NCI-H510A (cell line): Measurements from ENCODE around the gene SLC2A13.
"Not testable (repeated sequence)": the region's sequence is repeated elsewhere in the genome, so short reads cannot be mapped to it uniquely, and the experiment has no call there.

Source experiments
- DNase-seq: peaks from one replicate; lab custom pipeline; 2025; lab: John Stamatoyannopoulos, UW

Gene SLC2A13

DNA sequence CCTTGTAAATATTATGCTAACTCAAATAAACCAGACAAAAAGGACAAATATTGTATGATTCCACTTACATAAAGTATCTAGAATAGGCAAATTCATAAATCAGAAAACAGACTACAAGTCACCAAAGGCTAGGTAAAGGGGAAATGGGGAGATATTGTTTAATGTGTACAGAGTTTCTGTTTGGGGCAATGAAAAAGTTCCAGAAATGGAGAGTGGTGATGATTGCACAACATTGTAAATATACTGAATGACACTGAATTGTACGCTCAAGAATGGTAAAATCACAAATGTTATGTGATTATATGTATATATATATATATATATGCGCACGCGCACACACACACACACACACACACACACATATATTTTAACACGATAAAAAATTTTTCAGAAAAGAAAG is 182.5 kb downstream of the SLC2A13 start:
- DNase-seq = no peak

DNA sequence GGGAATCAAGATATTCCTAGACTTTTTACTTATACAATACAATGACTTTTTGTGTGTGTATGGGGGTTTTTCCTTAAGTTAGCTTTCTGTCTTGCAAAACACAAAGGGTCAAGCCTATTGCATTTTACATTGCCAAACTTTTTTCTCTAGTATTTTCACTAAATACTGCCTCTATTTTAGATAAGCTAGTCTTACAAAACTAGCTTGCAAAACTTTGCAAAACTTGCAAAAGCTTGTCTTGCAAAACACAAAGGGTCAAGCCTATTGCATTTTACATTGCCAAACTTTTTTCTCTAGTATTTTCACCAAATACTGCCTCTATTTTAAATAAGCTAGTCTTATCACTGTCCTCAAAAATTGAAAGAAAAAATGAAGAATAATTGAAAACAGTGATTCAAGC is 183.3 kb downstream of the SLC2A13 start:
- DNase-seq = not testable (repeated sequence)

DNA sequence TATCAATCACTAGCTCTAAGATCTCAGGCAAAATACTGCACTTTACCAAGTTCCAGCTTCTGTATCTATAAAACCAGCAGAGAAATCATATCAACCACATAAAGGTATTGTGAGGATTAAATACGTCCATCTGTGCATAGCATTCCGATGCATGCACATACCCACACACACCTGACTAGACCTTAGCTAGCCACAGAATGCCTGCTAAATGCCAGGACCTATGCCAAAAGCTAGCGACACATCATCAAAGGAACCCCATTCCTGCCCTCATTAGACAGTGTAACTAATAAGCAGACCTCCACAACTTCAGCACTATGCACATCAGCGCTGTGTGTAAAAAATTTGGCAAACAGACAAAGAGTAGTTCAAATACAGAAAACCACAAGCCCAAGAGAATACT is 185.2 kb downstream of the SLC2A13 start:
- DNase-seq = no peak

DNA sequence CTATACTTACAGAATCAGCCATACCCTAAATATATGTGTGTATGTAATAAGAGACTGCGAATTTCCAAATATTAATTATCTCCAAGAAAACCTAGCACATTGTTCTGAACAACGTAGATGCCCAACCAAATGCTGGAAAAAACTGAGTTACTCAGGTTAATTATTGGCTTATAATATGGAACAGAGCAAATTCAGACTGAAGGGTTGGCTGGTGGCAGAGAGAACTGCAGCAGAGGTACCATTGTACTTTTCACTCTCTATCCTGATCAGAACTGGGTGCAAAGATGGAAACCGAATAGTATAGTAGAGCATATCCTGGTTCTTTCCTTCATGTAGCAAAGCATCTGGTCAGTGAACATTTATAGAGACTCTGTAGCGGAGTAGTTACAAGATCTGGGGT is 185.7 kb downstream of the SLC2A13 start:
- no peak for DNase-seq

DNA sequence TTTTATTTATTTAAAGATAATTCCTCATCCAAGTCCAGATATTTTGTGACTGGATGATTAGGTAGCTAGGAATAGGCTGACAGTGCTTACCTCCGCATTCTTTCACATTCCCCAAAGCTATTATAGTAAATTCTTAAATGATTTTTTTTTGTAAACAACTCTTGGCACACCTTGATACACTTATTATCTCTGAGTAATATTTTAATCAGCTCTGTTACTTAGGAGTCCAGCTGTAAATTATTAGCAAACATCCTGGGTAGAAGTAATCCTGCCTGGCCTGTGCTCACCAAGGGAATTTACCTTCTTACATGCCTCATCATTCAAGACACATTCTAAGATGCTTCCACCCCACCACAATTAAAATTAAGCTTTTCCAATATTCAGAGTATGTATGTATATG is 186.1 kb downstream of the SLC2A13 start:
- DNase-seq = no peak

DNA sequence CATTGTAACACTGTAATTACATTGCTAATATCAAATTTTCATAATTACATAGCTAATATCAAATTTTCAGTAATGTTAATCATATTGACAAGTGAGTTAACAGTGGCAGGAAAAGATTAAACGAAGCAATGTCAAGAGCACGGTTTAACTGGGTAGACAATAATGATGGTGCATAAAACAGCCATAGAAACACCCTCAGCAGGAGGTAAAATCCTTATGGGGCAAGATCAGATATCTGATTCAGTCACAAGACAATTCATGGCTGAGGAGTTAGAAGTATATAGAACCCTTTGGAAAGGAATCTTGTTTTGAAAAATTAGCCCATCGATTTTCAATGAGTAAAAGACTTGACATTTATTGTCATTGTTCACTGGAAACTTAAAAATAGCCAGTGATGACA is 190.6 kb downstream of the SLC2A13 start:
- no peak for DNase-seq

DNA sequence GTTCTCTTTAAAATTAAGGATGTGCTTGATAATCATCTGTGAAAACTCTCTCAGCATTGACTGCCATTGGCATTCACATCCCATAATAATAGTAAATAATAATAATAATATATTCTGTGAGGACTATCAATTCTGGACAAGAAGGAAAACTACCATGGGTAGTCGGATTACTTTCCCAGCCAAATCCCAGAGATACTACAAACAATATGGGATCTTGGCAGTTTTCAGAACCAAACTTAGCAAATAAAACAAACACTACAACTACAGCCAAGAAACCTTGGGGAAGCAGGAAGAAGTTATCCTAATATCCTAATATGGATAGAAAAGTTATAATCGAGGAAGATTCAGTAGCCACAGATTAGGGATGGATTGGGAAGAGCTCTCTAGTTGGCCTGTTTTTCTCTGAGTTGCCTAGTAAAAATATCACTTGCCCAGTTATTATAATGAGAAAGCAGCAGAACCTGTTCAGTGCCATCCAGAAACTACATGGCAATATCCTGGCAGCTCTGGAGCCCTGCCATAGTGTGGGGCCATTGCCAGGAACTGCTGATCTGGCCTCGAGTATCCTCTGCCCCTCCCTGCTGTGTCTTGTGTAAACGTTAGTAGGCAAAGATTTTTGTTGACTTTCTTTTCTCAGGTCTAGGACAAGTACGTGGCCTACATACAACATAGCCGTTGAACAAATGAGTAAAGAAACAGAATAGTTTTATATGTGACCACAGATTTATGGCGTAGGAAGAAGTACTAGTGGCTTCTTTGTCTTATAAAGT is 193.5 kb downstream of the SLC2A13 start:
- peak; percentile 4 for DNase-seq

DNA sequence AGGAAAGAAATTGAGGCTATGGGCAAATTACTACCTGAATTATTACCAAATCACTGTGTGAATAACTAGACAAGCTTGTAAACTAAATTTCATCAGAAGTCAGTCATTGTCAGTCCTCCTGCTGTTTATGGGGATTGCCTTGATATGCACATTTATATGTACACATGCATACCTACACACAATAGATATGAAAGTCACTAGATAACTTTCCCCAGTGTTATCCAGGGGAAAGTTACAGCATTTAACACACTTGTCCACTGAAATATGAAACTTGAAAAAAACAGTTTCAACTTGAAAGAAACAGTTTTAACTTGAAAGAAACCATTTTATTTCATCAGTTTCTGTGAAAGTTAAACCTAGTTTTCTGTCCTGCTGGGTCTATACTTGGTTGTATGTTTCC is 199.6 kb downstream of the SLC2A13 start:
- no peak for DNase-seq

DNA sequence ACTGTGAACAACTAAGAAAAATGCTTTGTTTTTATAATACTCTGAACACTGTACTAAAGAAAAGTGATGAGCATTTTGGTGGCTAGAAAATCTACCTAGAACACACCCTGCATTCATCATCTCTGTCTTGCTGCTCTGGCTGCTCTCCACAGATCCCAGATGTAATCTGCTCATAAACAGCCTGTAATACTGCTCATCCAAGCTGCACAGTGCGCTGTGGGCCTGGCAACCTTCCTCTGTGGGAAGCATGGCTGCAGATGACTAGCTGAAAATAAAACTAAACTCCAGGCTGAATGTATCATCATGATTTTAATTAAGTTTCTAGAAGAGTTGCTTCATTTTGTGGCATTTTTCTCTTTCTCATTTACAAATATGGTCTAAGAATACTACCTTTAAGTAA is 200.7 kb downstream of the SLC2A13 start:
- DNase-seq = no peak

DNA sequence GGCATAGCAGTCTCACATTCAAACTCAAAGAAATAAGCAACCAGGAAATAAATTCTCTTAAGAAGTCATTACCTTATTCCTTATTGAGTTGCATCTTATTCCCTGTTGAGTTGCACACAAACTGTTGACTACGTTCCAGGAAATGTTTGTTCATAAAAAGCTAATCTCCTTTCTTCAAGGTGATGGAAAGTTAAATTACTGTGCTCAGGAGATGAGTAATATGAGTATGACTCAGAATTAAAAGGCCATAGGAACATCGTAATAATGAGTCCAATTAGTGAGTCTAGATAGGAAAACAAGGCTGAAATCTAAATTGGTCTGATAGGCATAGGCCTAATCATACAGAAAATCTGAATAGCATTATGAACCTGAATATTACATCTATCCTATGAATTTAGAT is 203.1 kb downstream of the SLC2A13 start:
- no peak for DNase-seq

DNA sequence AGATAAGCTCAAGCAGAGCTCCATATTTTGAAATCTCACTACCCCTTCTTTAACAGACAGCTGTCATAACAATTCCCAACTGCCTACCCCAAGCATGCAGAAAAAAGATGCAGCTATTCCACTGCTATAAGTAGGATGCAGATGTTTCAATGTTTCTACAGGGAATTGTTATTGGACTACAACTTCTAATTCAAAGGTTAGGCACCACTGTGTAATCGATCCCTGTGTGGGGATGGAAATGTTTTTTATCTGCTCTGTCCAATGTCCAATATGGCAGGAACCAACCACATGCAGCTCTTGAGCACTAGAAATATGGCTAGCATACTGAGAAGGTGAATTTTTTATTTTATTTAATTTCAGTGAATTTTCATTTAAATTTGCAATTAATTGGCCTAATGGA is 208.6 kb downstream of the SLC2A13 start:
- no peak for DNase-seq

DNA sequence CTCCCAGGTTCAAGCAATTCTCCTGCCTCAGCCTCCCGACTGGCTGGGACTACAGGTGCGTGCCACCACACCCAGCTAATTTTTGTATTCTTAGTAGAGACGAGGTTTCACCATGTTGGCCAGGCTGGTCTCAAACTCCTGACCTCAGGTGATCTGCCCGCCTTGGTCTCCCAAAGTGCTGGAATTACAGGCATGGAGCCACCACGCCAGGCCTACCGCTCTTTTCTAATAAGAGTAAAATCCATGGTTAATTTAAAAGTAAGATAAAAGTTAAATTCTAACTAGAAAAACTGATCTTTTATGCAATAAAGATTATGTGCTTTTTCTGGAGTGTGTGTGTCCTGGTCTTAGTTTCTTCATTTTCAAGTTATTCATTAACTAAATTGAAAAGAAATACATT is 212.5 kb downstream of the SLC2A13 start:
- DNase-seq = not testable (repeated sequence)

DNA sequence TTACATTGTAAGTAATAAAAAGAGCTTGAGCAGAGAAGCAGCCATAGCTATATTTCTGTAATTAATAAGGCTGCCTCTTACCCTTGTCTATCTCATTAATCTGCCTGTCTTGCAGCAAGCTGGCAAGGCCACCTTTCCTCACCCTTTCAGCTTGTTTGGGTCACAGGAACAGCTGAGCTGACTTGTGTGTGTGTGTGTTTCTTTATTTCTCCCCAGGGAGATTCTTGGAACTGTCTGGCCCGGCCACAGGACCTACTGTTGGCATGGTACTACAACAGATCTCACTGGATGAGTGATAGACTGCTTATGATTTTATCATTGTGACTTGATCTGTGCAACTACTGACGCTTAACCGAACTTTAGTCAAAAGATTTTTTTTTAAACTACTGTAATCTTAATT is 213.7 kb downstream of the SLC2A13 start:
- DNase-seq = no peak

DNA sequence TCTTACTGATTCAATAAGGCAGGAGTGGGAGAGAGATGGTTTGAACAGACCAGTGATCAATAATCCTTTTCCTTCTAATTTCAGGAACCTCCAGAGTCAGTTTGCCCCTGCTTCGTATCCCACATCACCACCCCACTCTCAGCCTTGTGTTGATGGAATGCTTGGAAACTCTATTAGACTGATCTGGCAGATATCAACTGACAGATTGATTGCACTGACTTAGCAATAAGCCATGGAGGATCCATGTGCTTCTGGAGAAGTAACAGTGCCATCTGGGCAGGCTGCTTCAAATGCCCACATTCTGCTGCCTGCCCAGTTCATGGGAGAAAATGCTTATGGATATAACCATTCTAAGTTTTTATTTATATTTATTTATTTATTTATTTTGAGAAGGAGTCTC is 218.0 kb downstream of the SLC2A13 start:
- DNase-seq = no peak

DNA sequence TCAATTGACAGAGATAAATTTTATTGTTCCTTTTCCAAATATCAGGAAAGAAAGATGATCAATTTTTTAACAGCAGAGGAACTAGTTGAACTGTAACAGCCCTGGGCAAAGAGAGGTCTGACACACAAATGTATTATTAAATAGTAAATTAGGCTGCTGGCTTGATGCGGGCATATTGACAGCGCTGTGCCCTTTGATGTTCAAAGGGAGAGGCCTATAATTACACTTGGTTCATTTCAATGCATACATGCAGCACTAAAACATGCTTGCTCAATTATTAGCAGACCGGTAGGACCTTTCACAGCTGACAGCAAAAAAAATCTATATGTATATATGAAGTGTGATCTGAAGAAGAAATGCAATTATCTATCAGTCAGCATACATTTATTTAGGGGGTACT is 219.8 kb downstream of the SLC2A13 start:
- no peak for DNase-seq

DNA sequence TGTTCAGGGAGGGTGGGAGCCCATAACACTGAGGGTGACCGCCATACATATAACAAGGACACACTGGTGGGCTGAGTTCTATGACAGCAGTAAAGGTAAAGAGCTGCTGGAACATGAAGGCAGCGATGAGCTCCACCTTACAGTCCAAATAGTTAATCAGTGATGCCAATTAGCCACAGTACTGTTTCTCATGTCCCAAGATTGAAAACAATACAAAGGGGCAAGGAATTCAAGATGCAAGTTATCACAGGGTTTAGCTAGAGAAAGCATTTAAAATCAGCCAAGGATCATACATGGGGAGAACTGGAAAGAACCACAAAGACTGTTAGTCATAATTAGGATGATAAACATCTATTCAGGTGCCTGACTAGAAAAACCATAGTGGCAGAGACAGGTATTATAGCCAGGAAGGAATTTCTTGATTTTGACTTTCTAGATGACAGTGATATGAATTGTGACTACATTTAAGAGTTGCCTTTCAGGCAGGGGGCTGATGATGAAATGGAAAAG is 221.2 kb downstream of the SLC2A13 start:
- no peak for DNase-seq

DNA sequence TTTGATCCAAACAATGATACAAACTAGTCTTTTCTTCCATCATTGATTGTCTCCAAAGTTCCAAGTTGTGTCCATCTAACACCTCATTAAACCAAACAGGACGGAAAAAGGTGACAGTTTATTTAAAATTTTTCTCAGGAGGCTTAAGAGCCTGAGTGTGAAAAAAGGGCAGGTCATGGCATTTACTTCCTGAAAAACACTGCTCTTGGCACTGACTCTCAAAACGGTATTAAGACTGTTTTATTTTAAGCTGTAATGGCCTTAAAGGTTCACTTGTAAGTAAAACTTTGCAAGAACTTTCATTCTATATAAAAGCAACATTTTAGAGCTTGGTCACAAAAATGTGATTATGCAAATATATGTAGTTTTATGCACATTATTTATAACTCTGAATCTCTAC is 222.5 kb downstream of the SLC2A13 start:
- no peak for DNase-seq

DNA sequence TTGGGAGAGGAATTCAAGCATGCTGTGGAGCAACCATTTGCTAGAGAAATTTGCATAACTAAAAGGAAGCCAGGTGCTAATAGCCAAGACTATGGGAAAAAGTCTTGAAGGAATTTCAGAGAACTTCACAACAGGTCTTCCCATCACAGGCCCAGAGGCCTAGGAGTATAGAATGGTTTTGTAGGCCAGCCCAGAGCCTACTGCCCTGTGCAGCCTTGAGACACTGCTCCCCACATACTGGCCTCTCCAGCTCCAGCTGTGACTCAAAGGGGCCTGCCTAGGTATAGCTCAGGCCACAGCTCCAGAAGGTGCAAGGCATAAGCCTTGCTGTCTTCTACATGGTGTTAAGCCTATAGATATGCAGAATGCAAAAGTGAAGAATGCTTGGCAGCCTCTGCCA is 227.1 kb downstream of the SLC2A13 start:
- no peak for DNase-seq

DNA sequence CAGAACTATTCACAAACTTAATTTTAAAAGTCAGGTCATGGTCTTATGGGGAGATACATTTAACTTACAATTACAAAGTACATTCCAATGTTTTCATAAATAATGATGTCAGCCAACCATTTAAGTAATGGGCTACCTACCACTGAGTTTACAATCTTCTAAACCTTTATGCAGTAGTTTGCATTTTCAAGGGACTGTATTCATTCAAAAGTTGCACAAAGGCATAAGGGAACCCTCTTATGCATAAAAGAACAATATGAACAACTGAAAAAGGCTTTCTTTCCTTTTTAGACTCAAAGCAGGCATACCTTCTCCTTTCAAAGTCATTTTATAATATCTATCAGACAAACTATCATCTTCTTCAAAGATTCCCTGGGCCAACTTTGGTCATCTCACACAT is 230.2 kb downstream of the SLC2A13 start:
- no peak for DNase-seq

DNA sequence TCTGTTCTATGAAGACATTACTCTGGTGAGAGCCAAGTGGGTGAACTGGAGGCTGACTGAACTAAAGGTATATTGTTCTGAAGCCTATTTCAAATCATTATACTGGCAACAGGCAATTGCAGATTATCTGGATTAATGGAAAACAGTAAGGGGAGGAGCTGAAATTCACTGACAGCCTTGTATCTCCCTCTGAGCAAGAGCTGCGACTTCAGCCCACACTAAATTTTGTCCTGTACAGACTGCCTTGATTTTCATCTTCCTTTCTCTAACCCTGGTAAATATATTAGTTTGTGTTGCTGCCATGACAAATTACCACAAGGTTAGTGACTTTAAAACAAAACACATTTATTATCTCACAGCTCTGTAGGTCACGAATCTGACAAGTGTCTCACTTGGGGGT is 231.1 kb downstream of the SLC2A13 start:
- no peak for DNase-seq

DNA sequence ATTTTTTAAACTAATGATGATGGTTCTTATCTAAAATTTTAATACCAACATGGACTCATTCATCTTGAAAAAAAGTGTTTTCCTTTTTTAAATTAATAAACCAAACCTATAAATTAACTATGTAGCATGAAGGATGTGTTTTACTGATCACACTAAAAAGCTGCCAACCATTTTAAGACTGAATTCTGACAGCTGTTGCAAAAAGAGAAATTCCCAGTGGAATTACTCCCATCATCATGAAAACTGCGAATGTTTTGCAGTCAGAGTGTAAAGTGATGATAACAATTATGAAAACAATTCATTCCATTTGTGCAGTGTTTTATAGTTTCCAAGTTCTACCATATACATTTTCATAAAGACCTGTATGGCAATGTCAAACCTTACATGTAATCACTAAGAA is 232.8 kb downstream of the SLC2A13 start:
- no peak for DNase-seq

DNA sequence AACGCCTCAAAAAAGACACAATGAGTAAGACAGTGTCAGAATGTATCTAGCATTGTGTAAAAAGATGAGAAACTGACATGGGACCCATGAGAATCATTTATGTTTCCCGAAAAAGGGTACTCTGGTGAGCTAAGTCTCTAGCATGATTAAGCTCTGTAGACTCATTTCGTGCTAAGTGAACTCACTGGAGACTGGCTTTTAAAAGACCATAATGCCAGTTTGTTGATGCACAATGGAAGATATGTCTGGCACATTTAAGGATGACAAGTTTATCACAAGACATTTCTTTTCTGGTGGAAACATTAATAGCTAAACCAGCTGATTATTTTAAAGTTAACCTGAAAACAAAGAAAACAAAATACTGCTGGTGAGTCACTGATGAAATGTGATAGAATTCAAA is 233.5 kb downstream of the SLC2A13 start:
- no peak for DNase-seq

DNA sequence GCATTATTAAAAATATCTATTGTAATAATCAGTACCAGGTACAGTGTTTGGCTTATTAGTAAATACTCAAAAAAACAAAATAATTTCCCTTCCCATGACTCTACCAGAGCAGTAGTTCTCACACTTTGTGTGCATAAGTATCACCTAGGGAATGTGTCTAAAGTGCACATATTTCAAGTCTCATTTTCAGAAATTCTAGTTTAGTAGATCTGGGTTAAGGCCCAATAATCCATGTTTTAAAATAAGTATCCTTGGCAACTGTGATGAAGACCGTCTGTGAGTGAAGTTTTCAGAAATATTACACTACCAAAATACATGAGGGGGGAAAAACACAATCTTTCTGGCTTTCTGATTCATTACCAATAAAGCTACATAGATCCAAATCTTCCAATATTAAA is 237.6 kb downstream of the SLC2A13 start:
- no peak for DNase-seq

DNA sequence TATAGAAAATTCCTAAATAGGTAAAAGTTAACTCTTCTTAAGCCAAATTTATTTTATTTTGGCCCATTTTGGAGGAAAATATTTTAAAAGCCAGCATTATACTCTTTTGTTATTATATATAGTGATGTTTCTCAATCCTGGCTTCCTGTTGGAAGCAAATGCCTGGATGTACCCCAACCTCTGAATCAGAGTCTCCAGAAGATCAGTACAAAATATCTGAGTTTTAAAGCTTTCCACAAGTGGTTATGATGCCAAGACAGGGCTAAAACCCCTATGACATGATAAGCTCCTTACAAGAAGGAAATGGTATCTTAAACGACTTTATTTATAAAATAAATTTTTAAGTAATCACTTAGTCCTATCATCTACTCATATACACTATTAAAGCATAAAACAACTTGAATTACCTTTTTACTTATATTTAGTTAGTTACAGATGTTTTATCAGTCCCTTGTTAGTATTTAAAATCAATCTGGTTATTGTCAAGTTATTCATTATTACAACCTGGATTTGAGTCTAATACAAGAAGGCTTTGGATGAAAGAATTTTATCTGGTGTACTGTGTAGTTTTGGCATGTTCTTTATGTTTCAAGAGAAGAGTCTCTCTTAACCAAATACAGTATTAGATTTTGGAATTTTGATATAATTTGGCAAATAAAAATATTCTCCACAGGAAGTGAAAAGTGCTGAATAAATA is 238.1 kb downstream of the SLC2A13 start:
- DNase-seq = no peak
